ENCODE data around the gene IQSEC3. TPM values are rescaled to one million over a fixed set of nuclear protein-coding genes. Genes with fewer than 3 reads are reported as not detected.
A peak's percentile ranks its signal among the peaks of the same experiment; 100 is the strongest.

The IQSEC3 gene
- total and polyA plus RNA-seq, 10 of the 15 experiments (the other 5 are each of a cell fraction or from before 2014, with no cell fraction given): not detected

DNA sequence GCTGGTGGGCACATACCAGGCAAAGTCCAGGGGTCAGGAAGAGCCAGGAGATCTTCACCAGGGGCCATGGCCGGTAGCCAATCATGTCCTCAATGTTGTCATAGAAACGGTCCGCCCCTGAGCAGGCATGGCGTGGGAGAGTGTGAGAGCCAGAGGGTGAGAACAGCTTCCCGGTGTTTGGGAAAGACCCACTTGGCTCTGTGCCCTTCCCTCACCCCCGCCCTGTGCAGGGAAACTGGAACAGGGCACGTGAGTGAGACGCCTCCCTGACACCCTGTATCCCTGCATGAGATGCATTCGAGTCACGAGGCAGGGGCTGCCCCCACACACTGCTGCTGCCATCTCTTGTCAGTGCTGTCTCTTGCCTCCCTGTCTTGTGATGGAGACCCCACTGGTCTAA, 126.7 kb downstream of the IQSEC3 start (continued):
- TF ChIP-seq, protein P1, sequence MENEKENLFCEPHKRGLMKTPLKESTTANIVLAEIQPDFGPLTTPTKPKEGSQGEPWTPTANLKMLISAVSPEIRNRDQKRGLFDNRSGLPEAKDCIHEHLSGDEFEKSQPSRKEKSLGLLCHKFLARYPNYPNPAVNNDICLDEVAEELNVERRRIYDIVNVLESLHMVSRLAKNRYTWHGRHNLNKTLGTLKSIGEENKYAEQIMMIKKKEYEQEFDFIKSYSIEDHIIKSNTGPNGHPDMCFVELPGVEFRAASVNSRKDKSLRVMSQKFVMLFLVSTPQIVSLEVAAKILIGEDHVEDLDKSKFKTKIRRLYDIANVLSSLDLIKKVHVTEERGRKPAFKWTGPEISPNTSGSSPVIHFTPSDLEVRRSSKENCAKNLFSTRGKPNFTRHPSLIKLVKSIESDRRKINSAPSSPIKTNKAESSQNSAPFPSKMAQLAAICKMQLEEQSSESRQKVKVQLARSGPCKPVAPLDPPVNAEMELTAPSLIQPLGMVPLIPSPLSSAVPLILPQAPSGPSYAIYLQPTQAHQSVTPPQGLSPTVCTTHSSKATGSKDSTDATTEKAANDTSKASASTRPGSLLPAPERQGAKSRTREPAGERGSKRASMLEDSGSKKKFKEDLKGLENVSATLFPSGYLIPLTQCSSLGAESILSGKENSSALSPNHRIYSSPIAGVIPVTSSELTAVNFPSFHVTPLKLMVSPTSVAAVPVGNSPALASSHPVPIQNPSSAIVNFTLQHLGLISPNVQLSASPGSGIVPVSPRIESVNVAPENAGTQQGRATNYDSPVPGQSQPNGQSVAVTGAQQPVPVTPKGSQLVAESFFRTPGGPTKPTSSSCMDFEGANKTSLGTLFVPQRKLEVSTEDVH (IDR thresholded peaks at IDR 0.05; ENCODE audit: low read depth, partially characterized antibody): no peak
- TF ChIP-seq BHLHE40 (IDR thresholded peaks at IDR 0.05; ENCODE audit: borderline replicate concordance in 1 of 2, low read depth in 2 of 2, low read length in 1 of 2): 0 out of 4 replicates have a peak, but pooled peaks of 1 of the 2 experiments have one; percentile 38

DNA sequence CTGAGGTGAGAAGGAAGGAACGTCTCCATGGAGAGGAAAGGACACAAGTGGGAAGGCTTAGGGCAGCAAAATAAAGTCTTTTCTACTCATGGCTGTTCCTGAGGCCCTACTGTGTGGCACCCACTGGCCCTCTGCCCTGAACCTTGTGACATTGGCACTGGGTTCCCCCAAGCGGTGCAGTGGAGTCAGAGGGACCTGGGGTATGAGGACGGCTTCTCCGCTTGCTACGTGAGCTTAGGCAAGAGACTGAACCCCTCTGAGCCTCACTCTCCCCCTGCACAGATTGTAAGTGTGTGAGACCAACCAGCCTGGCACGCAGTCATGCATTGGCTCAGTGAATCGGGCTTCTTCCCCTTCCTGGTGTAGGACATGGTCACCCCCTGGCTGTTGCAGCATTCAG, 127.7 kb downstream of the IQSEC3 start:
- no TSS peak for BruUV-seq (replicated peaks)
- Histone ChIP-seq H3K36me3 (ENCODE audit: control insufficient read depth in 2 of 2, insufficient read depth in 2 of 2, low read length in 1 of 2) (no peaks in the 10 kb centered on the region), H4K20me1 (ENCODE audit: control insufficient read depth, insufficient read depth) (no peaks in the 10 kb centered on the region), H3K79me2 (ENCODE audit: control insufficient read depth, insufficient read depth, low read length) (no peaks in the 10 kb centered on the region), H3K27ac (ENCODE audit: control insufficient read depth, insufficient read depth) (no peak overlapping the region), H3K9me3 (replicated peaks; ENCODE audit: control insufficient read depth, insufficient read depth, low read length) (no peaks in the 10 kb centered on the region), H3K9ac (ENCODE audit: control insufficient read depth, insufficient read depth, low read length) (no peak overlapping the region), H2AFZ (ENCODE audit: control insufficient read depth, low read depth, low read length) (no peak overlapping the region), H3K27me3 (replicated peaks in 1 of 2; ENCODE audit: control insufficient read depth in 2 of 2, insufficient read depth in 2 of 2, low read length in 1 of 2) (peaks cover 0 to 2% of the 10 kb centered on the region in 2 experiments; a peak in 2 of 4 replicates), H3K4me2 (ENCODE audit: control insufficient read depth, insufficient read depth) (no peak overlapping the region), H3K4me1 (ENCODE audit: control insufficient read depth, insufficient read depth, low read length) (no peaks in the 10 kb centered on the region), H3K4me3 (no peak overlapping the region)
- no peak for DNase-seq (ENCODE audit: low read depth, low spot score)
- ChIA-PET RAD21 (ENCODE audit: unreplicated experiment) (no interaction called here), SMC1A (ENCODE audit: uncharacterized antibody, unreplicated experiment) (no interaction called here), POLR2A (no interaction called here), CTCF (interaction anchor here (0.6 kb wide), 1 partner anchor 26 kb away, joined by 4 read pairs; no protein-coding TSS in a partner anchor)
- in situ Hi-C loops (cut with MboI): no loop called here
- no peak for ATAC-seq
- WGBS (ENCODE audit: insufficient coverage, insufficient replicate concordance, low lambda C conversion rate, missing lambda C conversion rate): 52% methylated on average over 7 of the region's 7 CpGs
- intact Hi-C loops (cut with micrococcal nuclease; ENCODE audit: unreplicated experiment): no loop called here
- no peak for FAIRE-seq
- TF ChIP-seq BCL11A (IDR thresholded peaks at IDR 0.05; ENCODE audit: low read depth, low read length): no peak
- no peak for TF ChIP-seq TBL1XR1 (IDR thresholded peaks at IDR 0.05; ENCODE audit: low read depth, low read length)
- no peak for TF ChIP-seq ZNF217 (IDR thresholded peaks at IDR 0.05)
- TF ChIP-seq, protein P2, sequence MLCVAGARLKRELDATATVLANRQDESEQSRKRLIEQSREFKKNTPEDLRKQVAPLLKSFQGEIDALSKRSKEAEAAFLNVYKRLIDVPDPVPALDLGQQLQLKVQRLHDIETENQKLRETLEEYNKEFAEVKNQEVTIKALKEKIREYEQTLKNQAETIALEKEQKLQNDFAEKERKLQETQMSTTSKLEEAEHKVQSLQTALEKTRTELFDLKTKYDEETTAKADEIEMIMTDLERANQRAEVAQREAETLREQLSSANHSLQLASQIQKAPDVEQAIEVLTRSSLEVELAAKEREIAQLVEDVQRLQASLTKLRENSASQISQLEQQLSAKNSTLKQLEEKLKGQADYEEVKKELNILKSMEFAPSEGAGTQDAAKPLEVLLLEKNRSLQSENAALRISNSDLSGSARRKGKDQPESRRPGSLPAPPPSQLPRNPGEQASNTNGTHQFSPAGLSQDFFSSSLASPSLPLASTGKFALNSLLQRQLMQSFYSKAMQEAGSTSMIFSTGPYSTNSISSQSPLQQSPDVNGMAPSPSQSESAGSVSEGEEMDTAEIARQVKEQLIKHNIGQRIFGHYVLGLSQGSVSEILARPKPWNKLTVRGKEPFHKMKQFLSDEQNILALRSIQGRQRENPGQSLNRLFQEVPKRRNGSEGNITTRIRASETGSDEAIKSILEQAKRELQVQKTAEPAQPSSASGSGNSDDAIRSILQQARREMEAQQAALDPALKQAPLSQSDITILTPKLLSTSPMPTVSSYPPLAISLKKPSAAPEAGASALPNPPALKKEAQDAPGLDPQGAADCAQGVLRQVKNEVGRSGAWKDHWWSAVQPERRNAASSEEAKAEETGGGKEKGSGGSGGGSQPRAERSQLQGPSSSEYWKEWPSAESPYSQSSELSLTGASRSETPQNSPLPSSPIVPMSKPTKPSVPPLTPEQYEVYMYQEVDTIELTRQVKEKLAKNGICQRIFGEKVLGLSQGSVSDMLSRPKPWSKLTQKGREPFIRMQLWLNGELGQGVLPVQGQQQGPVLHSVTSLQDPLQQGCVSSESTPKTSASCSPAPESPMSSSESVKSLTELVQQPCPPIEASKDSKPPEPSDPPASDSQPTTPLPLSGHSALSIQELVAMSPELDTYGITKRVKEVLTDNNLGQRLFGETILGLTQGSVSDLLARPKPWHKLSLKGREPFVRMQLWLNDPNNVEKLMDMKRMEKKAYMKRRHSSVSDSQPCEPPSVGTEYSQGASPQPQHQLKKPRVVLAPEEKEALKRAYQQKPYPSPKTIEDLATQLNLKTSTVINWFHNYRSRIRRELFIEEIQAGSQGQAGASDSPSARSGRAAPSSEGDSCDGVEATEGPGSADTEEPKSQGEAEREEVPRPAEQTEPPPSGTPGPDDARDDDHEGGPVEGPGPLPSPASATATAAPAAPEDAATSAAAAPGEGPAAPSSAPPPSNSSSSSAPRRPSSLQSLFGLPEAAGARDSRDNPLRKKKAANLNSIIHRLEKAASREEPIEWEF (IDR thresholded peaks at IDR 0.05; ENCODE audit: insufficient replicate concordance, low read depth, low read length): no peak
- TF ChIP-seq, protein P3, sequence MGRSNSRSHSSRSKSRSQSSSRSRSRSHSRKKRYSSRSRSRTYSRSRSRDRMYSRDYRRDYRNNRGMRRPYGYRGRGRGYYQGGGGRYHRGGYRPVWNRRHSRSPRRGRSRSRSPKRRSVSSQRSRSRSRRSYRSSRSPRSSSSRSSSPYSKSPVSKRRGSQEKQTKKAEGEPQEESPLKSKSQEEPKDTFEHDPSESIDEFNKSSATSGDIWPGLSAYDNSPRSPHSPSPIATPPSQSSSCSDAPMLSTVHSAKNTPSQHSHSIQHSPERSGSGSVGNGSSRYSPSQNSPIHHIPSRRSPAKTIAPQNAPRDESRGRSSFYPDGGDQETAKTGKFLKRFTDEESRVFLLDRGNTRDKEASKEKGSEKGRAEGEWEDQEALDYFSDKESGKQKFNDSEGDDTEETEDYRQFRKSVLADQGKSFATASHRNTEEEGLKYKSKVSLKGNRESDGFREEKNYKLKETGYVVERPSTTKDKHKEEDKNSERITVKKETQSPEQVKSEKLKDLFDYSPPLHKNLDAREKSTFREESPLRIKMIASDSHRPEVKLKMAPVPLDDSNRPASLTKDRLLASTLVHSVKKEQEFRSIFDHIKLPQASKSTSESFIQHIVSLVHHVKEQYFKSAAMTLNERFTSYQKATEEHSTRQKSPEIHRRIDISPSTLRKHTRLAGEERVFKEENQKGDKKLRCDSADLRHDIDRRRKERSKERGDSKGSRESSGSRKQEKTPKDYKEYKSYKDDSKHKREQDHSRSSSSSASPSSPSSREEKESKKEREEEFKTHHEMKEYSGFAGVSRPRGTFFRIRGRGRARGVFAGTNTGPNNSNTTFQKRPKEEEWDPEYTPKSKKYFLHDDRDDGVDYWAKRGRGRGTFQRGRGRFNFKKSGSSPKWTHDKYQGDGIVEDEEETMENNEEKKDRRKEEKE (IDR thresholded peaks at IDR 0.05): no peak
- TF ChIP-seq, protein P4, sequence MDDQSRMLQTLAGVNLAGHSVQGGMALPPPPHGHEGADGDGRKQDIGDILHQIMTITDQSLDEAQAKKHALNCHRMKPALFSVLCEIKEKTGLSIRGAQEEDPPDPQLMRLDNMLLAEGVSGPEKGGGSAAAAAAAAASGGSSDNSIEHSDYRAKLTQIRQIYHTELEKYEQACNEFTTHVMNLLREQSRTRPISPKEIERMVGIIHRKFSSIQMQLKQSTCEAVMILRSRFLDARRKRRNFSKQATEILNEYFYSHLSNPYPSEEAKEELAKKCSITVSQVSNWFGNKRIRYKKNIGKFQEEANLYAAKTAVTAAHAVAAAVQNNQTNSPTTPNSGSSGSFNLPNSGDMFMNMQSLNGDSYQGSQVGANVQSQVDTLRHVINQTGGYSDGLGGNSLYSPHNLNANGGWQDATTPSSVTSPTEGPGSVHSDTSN (IDR thresholded peaks at IDR 0.05; ENCODE audit: insufficient replicate concordance, low read depth, low read length): no peak
- no peak for TF ChIP-seq JUND (IDR thresholded peaks at IDR 0.05; ENCODE audit: low read depth, low read length)
- no peak for TF ChIP-seq NFXL1 (IDR thresholded peaks at IDR 0.05; ENCODE audit: borderline replicate concordance)
